ENCODE results near the gene DIRAS2. TPM values are rescaled to one million over a fixed set of nuclear protein-coding genes. Genes with fewer than 3 reads are reported as not detected.

Gene DIRAS2
- total RNA-seq, 1 donor from 2014 or later: not detected

GRCh38 chr9:90629354-90629753, 13.3 kb downstream of the DIRAS2 start:
- ATAC-seq (ENCODE audit: poor library complexity) (no peak), DNase-seq (no peak)
- intact Hi-C loops (cut with DNase I): no loop called here

DNA sequence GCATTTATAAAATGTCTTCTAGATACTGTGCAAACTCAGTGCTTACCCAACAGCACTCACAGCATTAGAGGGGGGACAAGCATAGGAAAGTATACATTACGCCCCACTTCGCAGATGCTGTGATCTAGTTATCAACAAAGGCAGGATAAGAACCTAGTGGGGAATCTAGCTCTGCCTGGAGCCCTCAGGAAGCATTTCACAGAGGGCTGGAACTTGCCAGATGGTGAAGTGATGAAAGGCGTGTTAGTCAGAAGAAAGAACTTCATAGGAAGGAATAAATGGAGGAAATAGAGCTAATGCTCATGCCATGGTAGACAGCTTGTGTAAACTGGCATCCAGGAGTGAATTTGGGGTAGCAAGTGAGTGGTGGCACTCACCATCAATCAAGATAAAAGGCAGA, 25.8 kb downstream of the DIRAS2 start:
- intact Hi-C loops (cut with DNase I): no loop called here
- no peak for ATAC-seq (ENCODE audit: poor library complexity)
- DNase-seq: no peak

DNA sequence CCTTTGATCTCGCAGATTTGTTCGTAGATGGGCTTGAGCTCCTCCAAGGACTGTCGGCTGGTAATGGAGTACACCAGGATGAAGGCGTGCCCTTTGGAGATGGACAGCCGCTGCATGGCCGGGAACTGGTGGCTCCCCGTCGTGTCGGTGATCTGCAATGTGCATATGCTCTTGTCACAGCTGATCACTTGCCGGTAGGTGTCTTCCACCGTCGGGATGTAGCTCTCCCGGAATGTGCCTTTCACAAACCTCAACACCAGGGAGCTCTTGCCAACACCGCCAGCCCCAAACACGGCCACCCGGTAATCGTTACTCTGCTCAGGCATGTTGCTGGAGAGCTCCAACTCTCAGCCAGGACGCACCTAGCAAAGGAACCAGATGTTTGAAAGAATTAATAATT, 29.1 kb downstream of the DIRAS2 start:
- intact Hi-C loops (cut with DNase I): no loop called here
- DNase-seq (no peak), ATAC-seq (ENCODE audit: poor library complexity) (no peak)

DNA sequence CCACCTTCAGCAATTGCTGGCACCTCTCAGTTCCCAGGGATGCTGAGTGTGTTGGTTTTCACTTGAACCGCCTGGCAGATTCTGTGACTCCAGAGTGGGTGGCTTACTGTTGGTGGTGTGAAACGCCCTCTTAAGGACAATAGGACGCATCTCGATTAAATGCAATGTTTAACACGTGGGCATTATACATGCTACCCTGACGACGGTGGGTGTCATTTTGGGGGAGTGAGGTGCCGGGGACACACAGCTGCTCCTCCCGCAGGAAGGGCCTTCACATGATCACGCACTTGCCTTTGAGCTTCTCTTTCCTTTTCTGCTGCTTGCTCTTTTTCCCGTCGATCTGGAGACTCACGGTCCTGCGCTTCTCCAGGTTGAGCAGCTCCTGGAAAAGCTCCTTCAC, 29.7 kb downstream of the DIRAS2 start:
- intact Hi-C loops (cut with DNase I): no loop called here
- no peak for ATAC-seq (ENCODE audit: poor library complexity)
- no peak for DNase-seq

GRCh38 chr9:90611568-90611967, 31.1 kb downstream of the DIRAS2 start:
- ATAC-seq (ENCODE audit: poor library complexity): no peak
- DNase-seq: no peak
- intact Hi-C loops (cut with DNase I): no loop called here

GRCh38 chr9:90611121-90611520, 31.5 kb downstream of the DIRAS2 start:
- intact Hi-C loops (cut with DNase I): no loop called here

DNA sequence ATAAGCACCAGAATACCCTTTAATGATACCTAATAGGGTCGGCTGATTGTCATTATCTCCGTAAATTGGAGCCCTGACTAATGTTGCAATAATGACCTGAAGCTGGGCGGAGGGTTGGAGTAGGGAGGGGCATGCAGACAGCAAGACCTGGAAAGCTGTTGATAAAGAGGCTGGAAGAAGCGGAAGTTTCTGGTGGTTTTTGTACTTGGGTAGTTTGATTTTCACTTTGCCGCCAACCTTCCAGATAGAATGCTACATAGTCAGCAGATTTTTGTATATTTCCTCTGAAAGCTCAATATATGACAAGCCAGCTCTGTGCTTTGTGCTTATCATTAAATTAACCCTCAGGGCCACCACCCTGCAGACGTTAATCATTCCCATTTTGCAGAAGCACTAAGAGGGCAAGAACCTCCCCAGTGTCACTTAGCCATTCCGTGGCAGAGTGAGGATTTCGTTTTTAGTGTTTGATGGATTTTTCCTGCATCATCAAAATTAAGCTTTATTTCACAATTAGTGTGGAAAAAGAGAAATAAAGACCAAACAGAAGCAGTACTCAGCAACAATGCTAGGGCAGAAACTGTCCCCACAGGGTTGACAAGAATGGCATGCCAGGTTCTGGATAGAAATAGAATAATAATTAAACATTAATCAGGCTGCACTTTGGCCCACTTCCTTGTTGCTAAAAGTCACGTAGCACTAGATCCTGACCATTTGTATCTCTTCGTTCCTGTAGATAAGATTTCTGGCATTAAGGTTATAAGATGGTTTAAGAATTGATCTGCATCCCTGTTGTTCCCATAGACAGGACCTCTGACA, 34.7 kb downstream of the DIRAS2 start:
- no peak for ATAC-seq (ENCODE audit: poor library complexity)
- DNase-seq: no peak
- intact Hi-C loops (cut with DNase I): no loop called here

More at GRCh38 chr9:90611121-90611520, 31.5 kb downstream of the DIRAS2 start:
- no peak for ATAC-seq (ENCODE audit: poor library complexity)
- DNase-seq: no peak

- intact Hi-C loops (cut with DNase I): no loop called here
These were observed 42.6 kb downstream of the DIRAS2 start for GRCh38 chr9:90600029-90600428.

GRCh38 chr9:90598191-90598590, 44.4 kb downstream of the DIRAS2 start:
- DNase-seq (no peak), ATAC-seq (ENCODE audit: poor library complexity) (no peak)
- intact Hi-C loops (cut with DNase I): no loop called here

More at GRCh38 chr9:90600029-90600428, 42.6 kb downstream of the DIRAS2 start:
- ATAC-seq (ENCODE audit: poor library complexity) (no peak), DNase-seq (no peak)

DNA sequence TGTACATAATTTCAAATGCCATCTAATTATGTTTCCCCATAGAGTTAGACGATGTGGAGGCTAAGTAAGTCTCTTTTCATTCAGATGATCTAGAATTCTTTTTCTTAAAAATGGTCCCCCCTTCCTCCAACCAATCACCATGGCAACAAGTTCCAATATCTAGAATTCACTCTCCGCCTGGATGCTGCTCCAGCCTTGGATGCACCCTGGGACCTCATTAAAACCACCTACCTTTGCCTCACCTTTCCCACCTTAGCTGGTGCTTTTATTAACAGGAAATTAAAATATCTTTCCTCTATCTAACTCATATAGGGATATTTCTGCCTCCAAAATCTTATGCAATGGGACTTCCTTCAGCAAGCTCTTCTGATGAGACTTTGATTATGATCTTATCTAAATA, 49.0 kb downstream of the DIRAS2 start:
- intact Hi-C loops (cut with DNase I): no loop called here
- ATAC-seq (ENCODE audit: poor library complexity) (no peak), DNase-seq (no peak)

DNA sequence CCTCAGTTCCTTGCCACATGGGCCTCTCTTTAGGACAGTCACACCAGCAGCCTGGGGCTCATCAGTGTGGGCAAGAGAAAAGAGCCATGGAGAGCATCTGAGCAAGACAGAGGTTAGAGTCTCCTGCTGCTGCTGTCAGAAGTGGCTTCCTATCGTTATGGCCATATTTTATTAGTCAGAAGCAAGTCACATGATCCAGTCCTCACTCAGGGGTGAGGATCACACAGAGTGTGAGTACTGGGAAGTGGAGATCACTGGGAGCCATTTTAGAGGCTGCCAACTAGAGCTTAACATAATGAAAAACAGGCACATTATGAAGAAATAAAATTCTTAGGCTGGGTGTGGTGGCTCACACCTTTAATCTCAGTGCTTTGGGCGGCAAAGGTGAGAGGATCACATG, 62.0 kb downstream of the DIRAS2 start:
- ATAC-seq (ENCODE audit: poor library complexity): no peak
- intact Hi-C loops (cut with DNase I): no loop called here
- DNase-seq: no peak

DNA sequence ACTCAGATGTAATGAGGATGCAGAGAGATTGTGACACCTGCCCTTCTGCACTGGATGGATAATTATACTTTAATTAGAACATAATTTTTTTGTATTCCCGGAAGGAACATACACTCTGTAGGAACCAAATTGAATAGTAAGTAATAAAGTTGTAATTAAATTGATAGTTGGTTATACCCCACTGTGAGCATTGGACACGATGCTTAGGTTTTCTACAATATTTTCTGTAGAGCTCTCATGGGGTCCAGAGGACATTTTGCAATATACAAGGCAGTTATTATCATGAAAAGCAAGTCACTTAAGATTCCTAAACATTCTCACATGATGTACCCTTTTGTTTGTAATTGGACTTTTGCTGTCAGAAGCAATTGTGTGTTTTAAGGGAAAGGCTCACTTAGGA, 63.4 kb downstream of the DIRAS2 start:
- no peak for DNase-seq
- ATAC-seq (ENCODE audit: poor library complexity): no peak
- intact Hi-C loops (cut with DNase I): no loop called here

- intact Hi-C loops (cut with DNase I): no loop called here
- DNase-seq: no peak
- no peak for ATAC-seq (ENCODE audit: poor library complexity)
These were observed 64.4 kb downstream of the DIRAS2 start for GRCh38 chr9:90578126-90578815.

GRCh38 chr9:90569511-90569910, 73.1 kb downstream of the DIRAS2 start:
- DNase-seq (no peak), ATAC-seq (ENCODE audit: poor library complexity) (no peak)
- intact Hi-C loops (cut with DNase I): no loop called here

GRCh38 chr9:90568667-90569066, 74.0 kb downstream of the DIRAS2 start:
- intact Hi-C loops (cut with DNase I): no loop called here
- ATAC-seq (ENCODE audit: poor library complexity) (no peak), DNase-seq (no peak)

GRCh38 chr9:90562229-90562628, 80.4 kb downstream of the DIRAS2 start:
- ATAC-seq (ENCODE audit: poor library complexity): no peak
- intact Hi-C loops (cut with DNase I): no loop called here
- DNase-seq: no peak
